ENCODE results near the gene EXOC4. TPM values are rescaled to one million over a fixed set of nuclear protein-coding genes. Genes with fewer than 3 reads are reported as not detected.

The EXOC4 gene
- total RNA-seq, 1 experiment from 2014 or later = 75.8 TPM

GRCh38 chr7:133478591-133479135 is 225.8 kb downstream of the EXOC4 start:
- Mint-ChIP-seq H3K27me3 (ENCODE audit: low read depth) (no peaks in the 10 kb centered on the region), H3K4me3 (no peak overlapping the region), H3K4me1 (no peaks in the 10 kb centered on the region), H3K36me3 (ENCODE audit: insufficient read depth in 1 of 3, low read depth in 3 of 3) (no peaks in the 10 kb centered on the region), H3K9me3 (no peaks in the 10 kb centered on the region), H3K27ac (no peak overlapping the region)
- Histone ChIP-seq H3K79me1 (ENCODE audit: insufficient read depth, low read depth, low read length, poor library complexity, severe bottlenecking) (no peaks in the 10 kb centered on the region), H3K79me2 (ENCODE audit: insufficient read depth, low read length) (no peaks in the 10 kb centered on the region), H2AFZ (ENCODE audit: low read length) (no peak overlapping the region), H3K4ac (ENCODE audit: low read depth, low read length) (no peak overlapping the region), H3K27me3 (ENCODE audit: insufficient read depth, low read length) (no peaks in the 10 kb centered on the region), H4K91ac (ENCODE audit: insufficient read length, low read depth, low read length) (no peak overlapping the region), H3K27ac (ENCODE audit: insufficient read length, low read depth, low read length) (no peak overlapping the region), H2BK12ac (ENCODE audit: insufficient read length, low read depth, low read length) (no peak overlapping the region), H3K9ac (ENCODE audit: extremely low read depth, insufficient read length, low read length) (no peak overlapping the region), H3K9me3 (ENCODE audit: control insufficient read depth, low read depth, low read length) (no peaks in the 10 kb centered on the region), H3K23ac (ENCODE audit: insufficient read length, low read depth, low read length) (no peak overlapping the region), H2BK5ac (ENCODE audit: insufficient read length, low read length) (no peak overlapping the region), H4K20me1 (ENCODE audit: control insufficient read depth, insufficient read depth, insufficient read length) (no peaks in the 10 kb centered on the region), H3K4me2 (ENCODE audit: insufficient read depth, insufficient read length, low read length) (no peak overlapping the region), H2BK20ac (ENCODE audit: low read depth, low read length, poor library complexity, severe bottlenecking) (no peak overlapping the region), H4K8ac (replicated peaks; ENCODE audit: insufficient read length, low read depth, low read length) (no peak overlapping the region), H3K14ac (ENCODE audit: insufficient read depth, low read length) (no peak overlapping the region), H3K23me2 (ENCODE audit: insufficient read length, low read depth, low read length, poor library complexity, severe bottlenecking) (no peaks in the 10 kb centered on the region), H2BK15ac (ENCODE audit: low read depth, low read length) (no peak overlapping the region), H2BK120ac (ENCODE audit: low read depth, low read length, poor library complexity, severe bottlenecking) (no peak overlapping the region), H3K56ac (ENCODE audit: insufficient read length, low read depth, low read length) (no peak overlapping the region), H4K5ac (ENCODE audit: insufficient read length, low read depth, low read length) (no peak overlapping the region), H3K18ac (ENCODE audit: insufficient read length, low read depth, low read length) (no peak overlapping the region), H2AK5ac (ENCODE audit: insufficient read length, low read length) (no peak overlapping the region), H3K4me1 (ENCODE audit: insufficient read depth, low read length) (no peaks in the 10 kb centered on the region), H3T11ph (ENCODE audit: low read length) (no peak overlapping the region)
- TF ChIP-seq CTCF (conservative IDR thresholded peaks at IDR 0.05) = no peak
- DNase-seq = no peak
- no CpG with 5 or more reads among the region's 3 CpGs for WGBS (ENCODE audit: extremely low coverage, insufficient read length, low lambda C conversion rate)
